ENCODE measurements around the gene HBA2.

- TF ChIP-seq CTCF (conservative IDR thresholded peaks at IDR 0.05; ENCODE audit: low read length) (no peak), EZH2phosphoT487 (IDR thresholded peaks at IDR 0.05; ENCODE audit: borderline replicate concordance) (no peak)
These were observed 12.5 kb downstream of the HBA2 start for GRCh38 chr16:185213-185612.
